ENCODE results near the gene ARHGAP15. TPM values are rescaled to one million over a fixed set of nuclear protein-coding genes. Genes with fewer than 3 reads are reported as not detected.

Gene ARHGAP15
- total RNA-seq, 4 donors from 2014 or later, result 1.7 to 16.8 (median 3.7) TPM

GRCh38 chr2:143254110-143254509 lies 124.9 kb downstream of the ARHGAP15 start:
- Histone ChIP-seq H3K9me3 (no peaks in the 10 kb centered on the region), H3K27me3 (no peaks in the 10 kb centered on the region), H3K4me3 (no peak overlapping the region), H3K36me3 (no peaks in the 10 kb centered on the region), H3K4me1 (no peaks in the 10 kb centered on the region), H3K27ac (no peak overlapping the region)
- WGBS, 2 donors, result 18 to 22% methylated on average over 1 of the region's 1 CpG
- no peak for TF ChIP-seq POLR2A (IDR thresholded peaks at IDR 0.05)
- no peak for TF ChIP-seq CTCF (IDR thresholded peaks at IDR 0.05)
- DNase-seq, result no peak
- intact Hi-C loops (cut with DNase I), result loop anchor here (10.0 kb wide), 1 partner anchor 219 kb away; no protein-coding TSS in a partner anchor

- Histone ChIP-seq H3K9me3 (no peaks in the 10 kb centered on the region), H3K4me3 (no peak overlapping the region), H3K4me1 (peaks cover 0 to 4% (median 0%) of the 10 kb centered on the region in 3 donors), H3K27ac (no peak overlapping the region), H3K36me3 (no peaks in the 10 kb centered on the region), H3K27me3 (no peaks in the 10 kb centered on the region)
- WGBS, 2 donors, result 79 to 83% methylated on average over 3 of the region's 3 CpGs
- no peak for DNase-seq
- intact Hi-C loops (cut with DNase I), result loop anchor here (10.0 kb wide), 1 partner anchor 220 kb away; no protein-coding TSS in a partner anchor
- TF ChIP-seq POLR2A (IDR thresholded peaks at IDR 0.05) (no peak), CTCF (IDR thresholded peaks at IDR 0.05) (no peak)
These were observed 125.9 kb downstream of the ARHGAP15 start for GRCh38 chr2:143255086-143255485.

GRCh38 chr2:143255899-143256298 lies 126.7 kb downstream of the ARHGAP15 start:
- Histone ChIP-seq H3K9me3 (no peaks in the 10 kb centered on the region), H3K27ac (peak overlapping the region in 1 of 4 donors; percentile 2), H3K4me1 (peaks cover 0 to 4% (median 0%) of the 10 kb centered on the region in 3 donors), H3K36me3 (no peaks in the 10 kb centered on the region), H3K27me3 (no peaks in the 10 kb centered on the region), H3K4me3 (no peak overlapping the region)
- intact Hi-C loops (cut with DNase I), result loop anchor here (10.0 kb wide), 1 partner anchor 221 kb away; no protein-coding TSS in a partner anchor
- TF ChIP-seq POLR2A (IDR thresholded peaks at IDR 0.05), result no peak
- no peak for TF ChIP-seq CTCF (IDR thresholded peaks at IDR 0.05)
- no peak for DNase-seq

GRCh38 chr2:143258126-143258892 lies 129.1 kb downstream of the ARHGAP15 start:
- no peaks in the 10 kb centered on the region for H3K27me3 ChIP-seq
- 71% methylated on average over 3 of the region's 3 CpGs for WGBS, 2 donors
- H3K36me3 ChIP-seq, result no peaks in the 10 kb centered on the region
- no peak for TF ChIP-seq POLR2A (IDR thresholded peaks at IDR 0.05)
- no peak for TF ChIP-seq CTCF (IDR thresholded peaks at IDR 0.05)
- H3K4me1 ChIP-seq, result peaks cover 0 to 7% (median 0%) of the 10 kb centered on the region in 3 donors
- intact Hi-C loops (cut with DNase I), result loop anchor here (10.0 kb wide), 1 partner anchor 224 kb away; no protein-coding TSS in a partner anchor
- H3K4me3 ChIP-seq, result no peak overlapping the region
- H3K9me3 ChIP-seq, result no peaks in the 10 kb centered on the region
- H3K27ac ChIP-seq, result peak overlapping the region in 1 of 4 donors; percentile 2
- no peak for DNase-seq

- H3K27ac ChIP-seq, result no peak overlapping the region
- H3K4me3 ChIP-seq, result peak overlapping the region in 1 of 4 donors; percentile 33
- H3K9me3 ChIP-seq, result no peaks in the 10 kb centered on the region
- no peaks in the 10 kb centered on the region for H3K27me3 ChIP-seq
- no peaks in the 10 kb centered on the region for H3K36me3 ChIP-seq
- no peak for TF ChIP-seq POLR2A (IDR thresholded peaks at IDR 0.05)
- peak; percentile 51 to 74 (median 62) for TF ChIP-seq CTCF (IDR thresholded peaks at IDR 0.05)
- DNase-seq, result no peak
- peaks cover 0 to 7% (median 0%) of the 10 kb centered on the region in 3 donors for H3K4me1 ChIP-seq
- WGBS, 2 donors, result 4 to 5% methylated on average over 5 of the region's 5 CpGs
- intact Hi-C loops (cut with DNase I), result loop anchor here (10.0 kb wide), 1 partner anchor 225 kb away; no protein-coding TSS in a partner anchor
These were observed 130.2 kb downstream of the ARHGAP15 start for GRCh38 chr2:143259368-143259958.

Measured in esophagus squamous epithelium (tissue), 5 donors.